NCI-H146 treated with DMSO at 0.1 percent for 48 hours (cell line): ENCODE data around the gene PITPNC1.
"Not testable (repeated sequence)": the region's sequence is repeated elsewhere in the genome, so short reads cannot be mapped to it uniquely, and the experiment has no call there.

Source experiments
- DNase-seq: peaks from one replicate; lab custom pipeline; 2025; ENCODE audit not compliant: unreplicated experiment; lab: John Stamatoyannopoulos, UW

Gene PITPNC1

GRCh38 chr17:67479148-67479547 lies 102.1 kb downstream of the PITPNC1 start:
- no peak for DNase-seq

- DNase-seq, result not testable (repeated sequence)
Measured at GRCh38 chr17:67480959-67481358, 103.9 kb downstream of the PITPNC1 start.

- no peak for DNase-seq
Measured at GRCh38 chr17:67481808-67482207, 104.7 kb downstream of the PITPNC1 start.

GRCh38 chr17:67482764-67483163 lies 105.7 kb downstream of the PITPNC1 start:
- DNase-seq, result no peak

- DNase-seq, result no peak
Measured at GRCh38 chr17:67484261-67484660, 107.2 kb downstream of the PITPNC1 start.

- no peak for DNase-seq
Measured at GRCh38 chr17:67485666-67486065, 108.6 kb downstream of the PITPNC1 start.

GRCh38 chr17:67487506-67487905 lies 110.4 kb downstream of the PITPNC1 start:
- no peak for DNase-seq

GRCh38 chr17:67488161-67488560 lies 111.1 kb downstream of the PITPNC1 start:
- no peak for DNase-seq

- DNase-seq, result no peak
Measured at GRCh38 chr17:67488768-67489167, 111.7 kb downstream of the PITPNC1 start.

GRCh38 chr17:67489273-67489672 lies 112.2 kb downstream of the PITPNC1 start:
- DNase-seq, result no peak

GRCh38 chr17:67490471-67490870 lies 113.4 kb downstream of the PITPNC1 start:
- no peak for DNase-seq

GRCh38 chr17:67491009-67491680 lies 114.1 kb downstream of the PITPNC1 start:
- no peak for DNase-seq

GRCh38 chr17:67491681-67492024 lies 114.6 kb downstream of the PITPNC1 start:
- DNase-seq, result no peak

- no peak for DNase-seq
Measured at GRCh38 chr17:67492251-67492740, 115.2 kb downstream of the PITPNC1 start.

GRCh38 chr17:67492824-67493517 lies 115.9 kb downstream of the PITPNC1 start:
- DNase-seq, result no peak

- no peak for DNase-seq
Measured at GRCh38 chr17:67493812-67494211, 116.7 kb downstream of the PITPNC1 start.

- DNase-seq, result not testable (repeated sequence)
Measured at GRCh38 chr17:67495534-67495933, 118.5 kb downstream of the PITPNC1 start.

GRCh38 chr17:67496286-67496685 lies 119.2 kb downstream of the PITPNC1 start:
- DNase-seq, result no peak

- no peak for DNase-seq
Measured at GRCh38 chr17:67499685-67500084, 122.6 kb downstream of the PITPNC1 start.

GRCh38 chr17:67500261-67500660 lies 123.2 kb downstream of the PITPNC1 start:
- no peak for DNase-seq

- no peak for DNase-seq
Measured at GRCh38 chr17:67500677-67501300, 123.7 kb downstream of the PITPNC1 start.

GRCh38 chr17:67502151-67502550 lies 125.1 kb downstream of the PITPNC1 start:
- DNase-seq, result no peak
